ENCODE data around the gene CNTNAP2.

The CNTNAP2 gene

DNA sequence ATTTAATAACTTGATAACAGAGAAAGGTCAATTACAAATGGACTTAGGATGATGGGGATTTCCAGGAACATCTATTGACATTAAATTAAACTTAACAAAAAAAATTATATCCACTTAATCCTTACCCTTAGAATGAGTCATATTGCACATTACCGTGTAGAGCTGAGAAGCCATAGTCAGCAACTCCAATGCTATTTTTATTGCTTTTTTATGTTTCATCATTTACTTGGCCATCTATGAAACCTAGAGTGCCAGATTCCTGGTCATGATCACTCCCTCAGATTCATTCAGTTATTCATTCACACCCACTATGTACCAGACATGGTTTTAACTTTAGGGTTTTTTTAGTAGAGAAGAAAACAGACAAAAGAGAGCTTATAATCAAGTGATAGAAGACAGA is 1180.4 kb downstream of the CNTNAP2 start:
- TF ChIP-seq, protein P1, sequence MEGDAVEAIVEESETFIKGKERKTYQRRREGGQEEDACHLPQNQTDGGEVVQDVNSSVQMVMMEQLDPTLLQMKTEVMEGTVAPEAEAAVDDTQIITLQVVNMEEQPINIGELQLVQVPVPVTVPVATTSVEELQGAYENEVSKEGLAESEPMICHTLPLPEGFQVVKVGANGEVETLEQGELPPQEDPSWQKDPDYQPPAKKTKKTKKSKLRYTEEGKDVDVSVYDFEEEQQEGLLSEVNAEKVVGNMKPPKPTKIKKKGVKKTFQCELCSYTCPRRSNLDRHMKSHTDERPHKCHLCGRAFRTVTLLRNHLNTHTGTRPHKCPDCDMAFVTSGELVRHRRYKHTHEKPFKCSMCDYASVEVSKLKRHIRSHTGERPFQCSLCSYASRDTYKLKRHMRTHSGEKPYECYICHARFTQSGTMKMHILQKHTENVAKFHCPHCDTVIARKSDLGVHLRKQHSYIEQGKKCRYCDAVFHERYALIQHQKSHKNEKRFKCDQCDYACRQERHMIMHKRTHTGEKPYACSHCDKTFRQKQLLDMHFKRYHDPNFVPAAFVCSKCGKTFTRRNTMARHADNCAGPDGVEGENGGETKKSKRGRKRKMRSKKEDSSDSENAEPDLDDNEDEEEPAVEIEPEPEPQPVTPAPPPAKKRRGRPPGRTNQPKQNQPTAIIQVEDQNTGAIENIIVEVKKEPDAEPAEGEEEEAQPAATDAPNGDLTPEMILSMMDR (conservative IDR thresholded peaks at IDR 0.05): no peak
- TF ChIP-seq ZFX (IDR thresholded peaks at IDR 0.05): no peak
- H3K27ac ChIP-seq: no peak overlapping the region

DNA sequence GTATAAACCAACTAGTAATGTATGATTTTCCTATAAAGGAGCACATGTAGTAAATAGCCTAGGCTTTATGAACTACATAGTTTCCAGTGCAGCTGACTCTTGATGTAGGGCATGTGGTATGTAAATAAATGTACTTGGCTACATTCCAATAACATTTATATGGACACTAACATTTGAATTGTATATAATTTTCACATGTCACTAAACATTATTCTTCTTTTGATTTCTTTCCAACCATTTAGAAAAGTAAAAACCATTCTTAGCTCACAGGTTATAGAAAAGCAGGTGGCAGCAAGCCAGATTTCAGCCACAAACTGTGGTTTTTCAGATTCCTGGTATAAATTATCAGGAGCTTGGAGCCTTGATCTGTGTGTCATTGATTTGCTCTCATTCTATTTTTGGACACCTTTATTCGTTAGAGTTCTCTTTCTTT is 1182.0 kb downstream of the CNTNAP2 start:
- H3K27ac ChIP-seq: no peak overlapping the region
- TF ChIP-seq, protein P1 (conservative IDR thresholded peaks at IDR 0.05): no peak
- no peak for TF ChIP-seq ZFX (IDR thresholded peaks at IDR 0.05)

DNA sequence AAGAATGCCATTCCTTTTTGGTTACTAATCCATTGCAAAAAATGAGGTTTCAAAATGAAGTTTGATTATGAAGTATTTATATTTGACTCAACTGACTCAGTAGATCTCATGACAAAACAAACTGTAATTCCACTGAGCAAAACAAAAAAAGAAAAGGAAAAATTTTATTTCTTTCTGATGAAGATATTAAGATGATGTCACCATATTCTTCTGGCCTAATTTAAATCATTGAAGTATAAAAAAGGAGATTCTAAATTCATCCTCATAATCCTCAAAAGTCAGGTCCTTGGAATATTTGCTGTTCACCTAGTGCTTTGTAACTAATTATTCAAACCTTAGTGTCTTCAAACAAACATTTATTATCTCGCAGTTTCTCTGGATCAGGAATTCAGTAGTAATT is 1183.7 kb downstream of the CNTNAP2 start:
- TF ChIP-seq, protein P1 (conservative IDR thresholded peaks at IDR 0.05): no peak
- TF ChIP-seq ZFX (IDR thresholded peaks at IDR 0.05): no peak
- H3K27ac ChIP-seq: no peak overlapping the region

DNA sequence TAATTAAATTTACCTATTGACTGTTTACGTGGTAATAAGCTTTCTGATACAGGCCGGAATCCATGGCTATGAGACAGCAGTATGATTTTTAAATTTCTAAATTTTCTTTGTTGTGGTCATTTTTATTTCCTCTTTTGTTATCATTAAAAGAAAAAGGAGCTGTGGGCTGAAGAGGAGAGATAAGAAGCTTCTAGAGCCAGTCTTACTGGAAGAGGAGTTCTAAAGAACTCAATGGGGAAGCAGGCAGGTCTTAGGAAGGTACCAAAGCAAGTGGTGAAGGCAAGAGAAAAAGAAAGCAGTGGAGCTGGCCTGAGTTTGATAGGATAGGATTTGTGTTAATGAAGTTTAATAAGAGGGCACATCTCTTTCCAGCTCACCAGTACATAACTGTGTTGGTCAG is 1187.8 kb downstream of the CNTNAP2 start:
- TF ChIP-seq, protein P1 (conservative IDR thresholded peaks at IDR 0.05): no peak
- TF ChIP-seq ZFX (IDR thresholded peaks at IDR 0.05): no peak

DNA sequence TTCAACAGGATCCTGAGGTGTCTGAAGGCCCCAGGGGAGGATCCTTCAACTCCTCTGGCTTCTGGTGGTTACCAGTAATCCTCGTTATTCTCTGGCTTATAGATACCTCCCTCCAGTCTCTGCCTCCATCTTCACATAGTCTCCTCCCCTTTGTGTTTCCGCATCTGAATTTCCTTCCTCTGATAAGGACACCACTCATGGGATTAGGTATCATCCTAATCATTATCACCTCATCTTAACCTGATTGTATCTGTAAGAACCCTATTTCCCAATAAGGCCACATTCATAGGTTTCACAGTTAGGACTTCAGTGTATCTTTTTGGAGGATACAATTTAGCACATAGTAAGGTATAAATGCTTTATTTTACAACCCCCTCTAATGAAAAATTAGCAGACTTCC is 1189.2 kb downstream of the CNTNAP2 start:
- TF ChIP-seq ZFX (IDR thresholded peaks at IDR 0.05): no peak
- TF ChIP-seq, protein P1 (conservative IDR thresholded peaks at IDR 0.05): no peak
- H3K27ac ChIP-seq: no peak overlapping the region

More for the DNA sequence above, 1187.8 kb downstream of the CNTNAP2 start:
- H3K27ac ChIP-seq: no peak overlapping the region

DNA sequence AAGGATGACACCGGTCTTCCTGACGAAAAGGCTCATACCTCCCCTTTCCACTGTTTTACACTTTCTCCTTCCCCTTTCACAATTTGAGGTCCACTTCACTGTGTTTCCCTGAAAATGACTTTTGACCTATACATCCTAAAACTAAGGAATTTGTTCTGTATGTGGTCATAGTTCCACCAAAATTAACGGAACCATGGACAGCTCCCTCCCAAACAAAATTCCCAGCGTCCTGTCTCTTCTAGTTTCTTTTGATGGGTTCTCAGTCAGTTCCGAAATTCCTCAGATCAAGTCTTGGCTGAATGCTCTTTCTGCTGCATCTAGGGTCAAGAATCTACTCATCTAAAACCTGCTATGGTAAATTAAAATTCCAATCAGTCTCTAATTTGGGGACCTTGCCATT is 1191.9 kb downstream of the CNTNAP2 start:
- H3K27ac ChIP-seq: no peak overlapping the region
- TF ChIP-seq, protein P1 (conservative IDR thresholded peaks at IDR 0.05): no peak
- TF ChIP-seq ZFX (IDR thresholded peaks at IDR 0.05): no peak

DNA sequence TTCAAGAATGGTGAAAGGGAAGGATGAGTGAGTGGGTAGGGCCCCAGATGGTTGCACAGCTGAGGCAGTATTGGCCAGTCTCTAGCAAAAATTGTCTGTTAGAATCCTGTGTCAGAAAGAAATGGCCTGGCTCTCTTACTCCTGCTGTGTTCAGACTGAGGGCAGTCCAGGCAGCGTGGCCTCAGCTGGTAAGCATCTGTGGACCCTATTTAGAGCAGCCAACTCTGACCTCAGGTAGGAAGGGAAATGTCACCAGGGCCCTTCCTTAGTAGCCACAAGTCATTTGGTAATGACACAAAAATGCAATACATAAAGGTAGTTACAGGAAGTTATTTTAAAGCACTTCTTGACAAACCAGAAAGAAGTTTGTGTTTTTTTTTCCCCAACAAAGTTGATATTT is 1194.7 kb downstream of the CNTNAP2 start:
- TF ChIP-seq ZFX (IDR thresholded peaks at IDR 0.05): no peak
- TF ChIP-seq, protein P1 (conservative IDR thresholded peaks at IDR 0.05): no peak
- no peak overlapping the region for H3K27ac ChIP-seq

Data from C4-2B (cell line).